HepG2 (cell line): Measurements from ENCODE around the gene CSDE1. TPM values are rescaled to one million over a fixed set of nuclear protein-coding genes. Genes with fewer than 3 reads are reported as not detected.

Experiments used
- BHLHE40 ChIP-seq: IDR thresholded peaks from 2 replicates; pipeline ENCODE4 v1.6.1; 2011; ENCODE audit warnings: low read length, improper control_type of control experiment
- CBX2 ChIP-seq, 2 experiments: fragments of 200-600 bp in 1 of 2; sonication (generic); formaldehyde crosslinking in 1 of 2; IDR thresholded peaks; 2 replicates each; pipeline versions ENCODE4 v1.7.0 to v1.8.1; 2018 to 2022; ENCODE audit warnings: low read depth in 2 of 2, low read length in 1 of 2, mild to moderate bottlenecking in 1 of 2, missing genetic modification reagents in 1 of 2
- HDAC6 ChIP-seq: fragments of 200-600 bp; sonication (generic); IDR thresholded peaks from 2 replicates; pipeline ENCODE4 v1.7.0; 2017; ENCODE audit warnings: mild to moderate bottlenecking, antibody characterized with exemption, low read length, low read depth
- IKZF1 ChIP-seq: fragments of 450-650 bp; IDR thresholded peaks from 2 replicates; pipeline ENCODE4 v1.7.1; 2016
- KAT7 ChIP-seq: IDR thresholded peaks from 2 replicates; pipeline ENCODE4 v1.6.1; 2018; ENCODE audit warnings: borderline replicate concordance, missing compliant biosample characterization
- MBD4 ChIP-seq: IDR thresholded peaks from 2 replicates; pipeline ENCODE4 v1.6.1; 2012; ENCODE audit warnings: low read length, inconsistent platforms, borderline replicate concordance
- PHB2 ChIP-seq: fragments of 450-650 bp; IDR thresholded peaks from 2 replicates; pipeline ENCODE4 v1.6.1; 2018; ENCODE audit not compliant: partially characterized antibody
- SRSF4 ChIP-seq: fragments of 200-400 bp; formaldehyde crosslinking; IDR thresholded peaks from one replicate; pipeline ENCODE4 v1.6.1; 2018; ENCODE audit warnings: mild to moderate bottlenecking, low read depth, low read length, moderate library complexity; ENCODE audit not compliant: poor library complexity, severe bottlenecking
- TBL1XR1 ChIP-seq: fragments of 150-350 bp; IDR thresholded peaks from 2 replicates; pipeline ENCODE4 v1.6.1; 2014; ENCODE audit warnings: borderline replicate concordance, low read length; ENCODE audit not compliant: partially characterized antibody
- ZFP90 ChIP-seq: sonication (generic); formaldehyde crosslinking; IDR thresholded peaks from 2 replicates; pipeline ENCODE4 v1.8.0; 2022; ENCODE audit warnings: missing genetic modification reagents, mild to moderate bottlenecking, inconsistent platforms, borderline replicate concordance
- ZKSCAN8 ChIP-seq: IDR thresholded peaks from 2 replicates; pipeline ENCODE4 v1.6.1; 2016; ENCODE audit warnings: borderline replicate concordance, missing genetic modification reagents, missing compliant biosample characterization
- ZNF468 ChIP-seq: sonication (generic); formaldehyde crosslinking; IDR thresholded peaks from 2 replicates; pipeline ENCODE4 v1.8.0; 2022; ENCODE audit warnings: mild to moderate bottlenecking, moderate library complexity, missing genetic modification reagents
- ZNF660 ChIP-seq: sonication (generic); formaldehyde crosslinking; IDR thresholded peaks from 2 replicates; pipeline ENCODE4 v1.5.1; 2020; ENCODE audit warnings: mild to moderate bottlenecking, low read depth, missing genetic modification reagents, borderline replicate concordance
- ZNF703 ChIP-seq: sonication (generic); formaldehyde crosslinking; IDR thresholded peaks from 2 replicates; pipeline ENCODE4 v1.5.1; 2020; ENCODE audit warnings: missing genetic modification reagents, mild to moderate bottlenecking, moderate library complexity, borderline replicate concordance
- polyA plus RNA-seq, 8 experiments: library from polyadenylated mRNA; depleted of rRNA in 3 of 8; stranded (reverse) in 7 of 8; unstranded in 1 of 8; fragments of >200 nt; fragmentation: Illumina TruSeq in 4 of 8; extraction: Trizol in 4 of 8; gene quantifications; 2 replicates each; pipeline versions ENCODE4 v1.2.1 to v1.2.3, GENCODE V29; 2011 to 2016; ENCODE audit warnings: low read depth in 4 of 8, missing spikeins in 1 of 8, mixed read lengths in 1 of 8; ENCODE audit not compliant: insufficient read depth in 1 of 8
- total RNA-seq, 5 experiments: library from RNA; depleted of rRNA; stranded (reverse); fragments of >200 nt; fragmentation: Illumina TruSeq; extraction: Trizol; gene quantifications; 2 replicates each; pipeline ENCODE4 v1.2.3, GENCODE V29; 2016; ENCODE audit warnings: low read depth in 1 of 5
- TF ChIP-seq, protein P1 (sequence below): sonication (generic); formaldehyde crosslinking; IDR thresholded peaks from 2 replicates; pipeline ENCODE4 v1.8.0; 2023; ENCODE audit warnings: mild to moderate bottlenecking, missing genetic modification reagents
- TF ChIP-seq, protein P2 (sequence below): sonication (generic); formaldehyde crosslinking; IDR thresholded peaks from 2 replicates; pipeline ENCODE4 v1.4.0; 2020; ENCODE audit warnings: missing genetic modification reagents
- TF ChIP-seq, protein P3 (sequence below): sonication (generic); formaldehyde crosslinking; IDR thresholded peaks from 2 replicates; pipeline ENCODE4 v1.4.0; 2020; ENCODE audit warnings: missing genetic modification reagents
- TF ChIP-seq, protein P4 (sequence below): sonication (generic); formaldehyde crosslinking; IDR thresholded peaks from 2 replicates; pipeline ENCODE4 v1.5.0; 2020; ENCODE audit warnings: mild to moderate bottlenecking, missing genetic modification reagents
- TF ChIP-seq, protein P5 (sequence below): sonication (generic); formaldehyde crosslinking; IDR thresholded peaks from 2 replicates; pipeline ENCODE4 v1.9.0; 2021; ENCODE audit warnings: missing genetic modification reagents, borderline replicate concordance

Gene CSDE1
- total and polyA plus RNA-seq, 2 of the 13 experiments (the other 11 are each of a cell fraction or from before 2014, with no cell fraction given), result 150 to 313 TPM

DNA sequence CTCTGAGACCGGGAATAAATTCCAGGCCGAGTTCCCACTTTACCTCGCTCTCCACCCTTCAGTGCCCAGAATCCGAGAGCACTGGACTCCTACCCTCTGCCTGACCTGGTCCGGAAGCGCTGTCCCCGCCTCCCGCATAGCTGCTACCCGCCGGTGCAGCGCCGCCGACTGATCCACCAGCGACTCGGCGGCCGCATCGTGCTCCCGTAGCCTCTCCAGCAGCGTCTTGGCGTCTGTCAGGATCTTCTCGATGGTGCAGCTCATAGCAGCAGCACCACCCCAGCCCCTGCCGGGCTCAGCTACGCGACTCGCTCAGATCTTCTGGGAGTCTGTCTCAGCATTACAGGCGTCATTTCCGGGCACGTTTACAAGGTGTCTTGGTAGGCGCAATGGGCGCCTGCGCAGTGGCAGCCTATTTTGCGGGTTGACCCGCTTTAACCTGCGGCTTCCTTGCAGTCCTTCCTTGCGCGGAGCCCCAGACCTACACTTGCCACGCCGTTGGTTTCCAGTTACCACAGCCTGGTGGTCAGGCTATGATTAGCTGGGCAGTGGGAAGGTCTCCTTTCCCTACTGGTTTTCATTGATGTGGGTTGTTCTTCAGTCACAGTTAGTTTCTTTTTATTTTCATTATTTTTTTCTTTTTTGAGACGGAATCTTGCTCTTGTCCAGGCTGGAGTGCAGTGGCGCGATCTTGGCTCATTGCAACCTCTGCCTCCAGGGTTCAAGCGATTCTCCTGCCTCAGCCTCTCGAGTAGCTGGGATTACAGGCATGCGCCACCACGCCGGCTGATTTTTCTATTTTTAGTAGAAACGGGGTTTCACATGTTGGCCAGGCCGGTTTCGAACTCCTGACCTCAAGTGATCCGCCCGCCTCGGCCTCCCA, 22.8 kb upstream of the CSDE1 start, which contains the start of gene SIKE1 (continued):
- TF ChIP-seq, protein P1, sequence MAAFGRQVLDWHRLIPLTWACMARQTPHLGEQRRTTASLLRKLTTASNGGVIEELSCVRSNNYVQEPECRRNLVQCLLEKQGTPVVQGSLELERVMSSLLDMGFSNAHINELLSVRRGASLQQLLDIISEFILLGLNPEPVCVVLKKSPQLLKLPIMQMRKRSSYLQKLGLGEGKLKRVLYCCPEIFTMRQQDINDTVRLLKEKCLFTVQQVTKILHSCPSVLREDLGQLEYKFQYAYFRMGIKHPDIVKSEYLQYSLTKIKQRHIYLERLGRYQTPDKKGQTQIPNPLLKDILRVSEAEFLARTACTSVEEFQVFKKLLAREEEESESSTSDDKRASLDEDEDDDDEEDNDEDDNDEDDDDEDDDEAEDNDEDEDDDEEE (CRISPR knock-in tag), result peak; percentile 67; the same call in 1 of the 2 replicates
- TF ChIP-seq, protein P2, sequence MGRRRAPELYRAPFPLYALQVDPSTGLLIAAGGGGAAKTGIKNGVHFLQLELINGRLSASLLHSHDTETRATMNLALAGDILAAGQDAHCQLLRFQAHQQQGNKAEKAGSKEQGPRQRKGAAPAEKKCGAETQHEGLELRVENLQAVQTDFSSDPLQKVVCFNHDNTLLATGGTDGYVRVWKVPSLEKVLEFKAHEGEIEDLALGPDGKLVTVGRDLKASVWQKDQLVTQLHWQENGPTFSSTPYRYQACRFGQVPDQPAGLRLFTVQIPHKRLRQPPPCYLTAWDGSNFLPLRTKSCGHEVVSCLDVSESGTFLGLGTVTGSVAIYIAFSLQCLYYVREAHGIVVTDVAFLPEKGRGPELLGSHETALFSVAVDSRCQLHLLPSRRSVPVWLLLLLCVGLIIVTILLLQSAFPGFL (CRISPR knock-in tag), result no peak
- TF ChIP-seq ZNF660 (CRISPR knock-in tag) (no peak), ZFP90 (CRISPR knock-in tag) (0 out of 2 replicates have a peak, but pooled peaks have one; percentile 54), MBD4 (no peak), PHB2 (no peak), SRSF4 (no peak), IKZF1 (no peak), CBX2 (IDR thresholded peaks at IDR 0.05; ENCODE audit: low read depth, low read length) (no peak), CBX2 (CRISPR knock-in tag; IDR thresholded peaks at IDR 0.05; ENCODE audit: low read depth) (no peak), HDAC6 (no peak), ZNF703 (CRISPR knock-in tag) (no peak), ZKSCAN8 (CRISPR knock-in tag) (no peak; the same call in 1 of the 2 replicates), KAT7 (CRISPR knock-in tag) (peak; percentile 86; the same call in 1 of the 2 replicates), BHLHE40 (peak; percentile 63), ZNF468 (CRISPR knock-in tag) (0 out of 2 replicates have a peak, but pooled peaks have one; percentile 56), TBL1XR1 (no peak)
- TF ChIP-seq, protein P3, sequence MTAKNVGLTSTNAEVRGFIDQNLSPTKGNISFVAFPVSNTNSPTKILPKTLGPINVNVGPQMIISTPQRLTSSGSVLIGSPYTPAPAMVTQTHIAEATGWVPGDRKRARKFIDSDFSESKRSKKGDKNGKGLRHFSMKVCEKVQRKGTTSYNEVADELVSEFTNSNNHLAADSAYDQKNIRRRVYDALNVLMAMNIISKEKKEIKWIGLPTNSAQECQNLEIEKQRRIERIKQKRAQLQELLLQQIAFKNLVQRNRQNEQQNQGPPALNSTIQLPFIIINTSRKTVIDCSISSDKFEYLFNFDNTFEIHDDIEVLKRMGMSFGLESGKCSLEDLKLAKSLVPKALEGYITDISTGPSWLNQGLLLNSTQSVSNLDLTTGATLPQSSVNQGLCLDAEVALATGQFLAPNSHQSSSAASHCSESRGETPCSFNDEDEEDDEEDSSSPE (CRISPR knock-in tag), result peak; percentile 44; the same call in 1 of the 2 replicates
- TF ChIP-seq, protein P4, sequence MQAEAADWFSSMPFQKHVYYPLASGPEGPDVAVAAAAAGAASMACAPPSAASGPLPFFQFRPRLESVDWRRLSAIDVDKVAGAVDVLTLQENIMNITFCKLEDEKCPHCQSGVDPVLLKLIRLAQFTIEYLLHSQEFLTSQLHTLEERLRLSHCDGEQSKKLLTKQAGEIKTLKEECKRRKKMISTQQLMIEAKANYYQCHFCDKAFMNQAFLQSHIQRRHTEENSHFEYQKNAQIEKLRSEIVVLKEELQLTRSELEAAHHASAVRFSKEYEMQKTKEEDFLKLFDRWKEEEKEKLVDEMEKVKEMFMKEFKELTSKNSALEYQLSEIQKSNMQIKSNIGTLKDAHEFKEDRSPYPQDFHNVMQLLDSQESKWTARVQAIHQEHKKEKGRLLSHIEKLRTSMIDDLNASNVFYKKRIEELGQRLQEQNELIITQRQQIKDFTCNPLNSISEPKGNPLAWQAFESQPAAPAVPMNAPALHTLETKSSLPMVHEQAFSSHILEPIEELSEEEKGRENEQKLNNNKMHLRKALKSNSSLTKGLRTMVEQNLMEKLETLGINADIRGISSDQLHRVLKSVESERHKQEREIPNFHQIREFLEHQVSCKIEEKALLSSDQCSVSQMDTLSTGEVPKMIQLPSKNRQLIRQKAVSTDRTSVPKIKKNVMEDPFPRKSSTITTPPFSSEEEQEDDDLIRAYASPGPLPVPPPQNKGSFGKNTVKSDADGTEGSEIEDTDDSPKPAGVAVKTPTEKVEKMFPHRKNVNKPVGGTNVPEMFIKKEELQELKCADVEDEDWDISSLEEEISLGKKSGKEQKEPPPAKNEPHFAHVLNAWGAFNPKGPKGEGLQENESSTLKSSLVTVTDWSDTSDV (CRISPR knock-in tag), result no peak
- TF ChIP-seq, protein P5, sequence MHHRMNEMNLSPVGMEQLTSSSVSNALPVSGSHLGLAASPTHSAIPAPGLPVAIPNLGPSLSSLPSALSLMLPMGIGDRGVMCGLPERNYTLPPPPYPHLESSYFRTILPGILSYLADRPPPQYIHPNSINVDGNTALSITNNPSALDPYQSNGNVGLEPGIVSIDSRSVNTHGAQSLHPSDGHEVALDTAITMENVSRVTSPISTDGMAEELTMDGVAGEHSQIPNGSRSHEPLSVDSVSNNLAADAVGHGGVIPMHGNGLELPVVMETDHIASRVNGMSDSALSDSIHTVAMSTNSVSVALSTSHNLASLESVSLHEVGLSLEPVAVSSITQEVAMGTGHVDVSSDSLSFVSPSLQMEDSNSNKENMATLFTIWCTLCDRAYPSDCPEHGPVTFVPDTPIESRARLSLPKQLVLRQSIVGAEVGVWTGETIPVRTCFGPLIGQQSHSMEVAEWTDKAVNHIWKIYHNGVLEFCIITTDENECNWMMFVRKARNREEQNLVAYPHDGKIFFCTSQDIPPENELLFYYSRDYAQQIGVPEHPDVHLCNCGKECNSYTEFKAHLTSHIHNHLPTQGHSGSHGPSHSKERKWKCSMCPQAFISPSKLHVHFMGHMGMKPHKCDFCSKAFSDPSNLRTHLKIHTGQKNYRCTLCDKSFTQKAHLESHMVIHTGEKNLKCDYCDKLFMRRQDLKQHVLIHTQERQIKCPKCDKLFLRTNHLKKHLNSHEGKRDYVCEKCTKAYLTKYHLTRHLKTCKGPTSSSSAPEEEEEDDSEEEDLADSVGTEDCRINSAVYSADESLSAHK, result no peak
